GM19452 (cell line): Measurements from ENCODE around the gene ADAM22.

Experiments
- ATAC-seq: cut with Tn5 transposase; IDR thresholded peaks from one replicate; pipeline ENCODE4 v1.9.1; 2021; ENCODE audit not compliant: unreplicated experiment

ADAM22 gene

DNA sequence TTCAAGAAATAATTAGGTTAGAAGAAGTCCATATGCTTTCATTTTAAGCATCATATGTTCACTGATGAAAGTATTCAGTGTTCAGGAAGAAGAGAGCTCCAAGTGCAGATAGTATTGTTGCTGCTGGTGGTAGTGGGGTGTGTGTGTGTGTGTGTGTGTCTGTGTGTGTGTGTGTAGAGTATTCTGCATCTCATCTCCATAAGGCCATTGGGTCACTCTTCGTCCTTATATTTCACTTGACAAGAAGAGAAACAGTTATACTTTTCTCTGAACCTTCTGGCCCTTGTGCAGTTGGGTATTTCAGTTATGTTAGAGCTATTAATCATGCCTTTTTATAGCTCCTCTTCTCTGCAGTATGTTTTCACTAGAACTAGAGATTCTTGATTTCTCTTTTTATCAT, 26.2 kb downstream of the ADAM22 start:
- ATAC-seq: no peak

DNA sequence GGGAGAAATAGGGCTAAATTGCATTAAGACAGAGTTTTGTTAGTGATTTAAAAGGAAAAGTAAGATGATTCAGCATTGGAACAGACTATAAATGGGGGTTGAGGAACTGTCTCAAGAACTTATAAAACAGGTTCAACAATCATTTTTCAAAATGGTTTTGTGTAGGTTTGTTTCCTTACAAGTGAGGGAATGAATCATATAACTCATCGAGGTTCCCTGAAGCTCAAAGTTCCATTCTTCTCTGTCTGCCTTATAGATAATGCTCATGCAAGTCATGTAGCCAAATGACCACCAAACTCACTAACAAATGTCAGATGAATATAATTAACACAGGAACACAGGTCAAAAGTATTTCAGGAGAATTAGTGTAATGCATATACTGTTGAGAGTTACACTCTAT, 27.7 kb downstream of the ADAM22 start:
- ATAC-seq: no peak

DNA sequence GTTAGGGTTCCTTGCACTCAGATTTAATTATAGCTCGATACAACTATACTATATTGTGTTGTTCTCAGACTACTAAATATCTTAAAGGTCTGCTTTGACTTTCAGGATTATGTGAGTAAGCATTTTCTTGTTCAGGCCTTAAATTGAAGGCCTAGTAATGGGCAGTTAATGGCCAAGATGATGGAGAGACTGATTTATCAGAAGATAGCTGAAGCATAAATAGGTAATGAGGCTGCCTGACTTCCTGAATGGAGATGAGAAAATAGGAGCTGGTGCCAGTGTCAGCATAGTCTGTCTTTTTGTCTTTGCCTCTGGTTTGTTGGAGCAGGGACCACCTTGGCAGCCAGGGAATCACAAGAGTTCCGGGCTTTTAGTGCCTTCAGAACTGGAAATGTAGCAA, 32.2 kb downstream of the ADAM22 start:
- ATAC-seq: no peak

DNA sequence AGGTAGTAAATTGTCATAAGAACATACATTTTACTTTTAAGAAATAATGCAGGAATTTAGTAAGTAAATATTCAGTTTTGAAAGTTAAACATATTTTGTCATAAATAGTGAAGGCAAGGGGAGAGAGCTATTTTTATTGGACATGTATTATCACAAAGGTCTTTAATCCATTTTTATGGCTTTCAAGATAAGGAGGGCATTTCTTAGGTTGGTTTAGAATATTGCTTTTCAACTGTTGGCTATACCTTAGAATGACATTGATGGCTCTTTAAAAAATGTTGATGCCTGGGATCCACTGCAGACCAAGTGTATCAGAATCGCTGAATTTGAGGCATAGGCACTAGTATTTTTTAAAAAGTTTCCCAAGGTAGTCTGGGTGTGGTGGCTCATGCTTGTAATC, 34.0 kb downstream of the ADAM22 start:
- ATAC-seq: no peak

DNA sequence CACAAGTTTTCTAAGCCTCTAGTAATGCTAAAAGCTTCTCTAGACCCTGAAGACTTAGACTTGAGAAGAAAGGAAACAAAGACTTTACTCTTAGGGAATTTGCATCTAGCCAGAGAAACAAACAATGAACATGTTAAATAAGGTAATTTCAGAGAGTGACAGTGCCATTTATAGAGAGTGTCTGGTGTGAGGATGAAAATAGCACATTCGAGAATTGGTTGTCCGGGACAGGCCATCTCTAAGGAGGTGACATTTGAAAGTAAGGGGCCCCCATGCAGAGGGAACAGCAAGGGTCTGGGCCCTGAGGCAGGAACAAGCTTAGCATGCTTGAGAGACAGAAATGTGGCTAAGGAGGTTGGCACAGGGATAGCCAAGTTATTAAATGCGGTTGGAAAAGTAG, 48.1 kb downstream of the ADAM22 start:
- ATAC-seq: no peak

DNA sequence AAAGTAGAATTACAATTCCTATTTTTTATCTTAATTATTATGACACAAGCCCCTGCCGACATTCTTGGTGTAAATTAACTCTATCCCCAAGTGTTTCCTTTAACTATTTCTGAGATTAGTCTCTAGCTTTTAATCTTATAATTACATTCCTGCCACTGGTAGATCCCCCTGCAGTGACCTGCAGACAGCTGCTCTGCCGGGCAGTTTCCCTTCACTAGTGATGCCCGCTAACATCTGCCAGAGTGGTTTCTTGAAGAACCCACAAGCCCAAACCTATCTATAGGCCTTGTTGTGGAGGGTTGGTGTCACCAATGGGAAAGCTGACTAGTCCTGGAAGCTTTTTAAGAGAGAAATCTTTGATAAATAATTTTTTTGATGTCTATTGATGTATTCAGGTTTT, 50.0 kb downstream of the ADAM22 start:
- ATAC-seq: no peak

DNA sequence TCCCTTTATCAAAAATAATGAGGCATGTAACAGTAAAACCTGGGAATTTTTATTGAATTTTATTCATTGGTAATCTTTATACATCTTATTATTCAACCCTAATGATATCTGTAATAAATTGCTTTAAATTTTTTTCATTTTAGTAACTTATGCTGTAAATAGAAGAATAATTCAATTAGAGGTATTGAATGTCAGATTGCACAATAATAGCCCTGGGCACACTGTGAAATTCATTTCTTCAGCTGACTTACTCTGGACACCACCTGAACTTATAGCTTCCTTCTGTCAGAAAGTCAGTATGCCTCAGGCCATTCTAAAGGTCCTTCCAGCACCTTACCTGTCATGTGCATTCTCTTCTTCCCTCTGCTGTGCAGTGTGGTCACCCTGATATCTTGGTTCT, 59.2 kb downstream of the ADAM22 start:
- no peak for ATAC-seq

DNA sequence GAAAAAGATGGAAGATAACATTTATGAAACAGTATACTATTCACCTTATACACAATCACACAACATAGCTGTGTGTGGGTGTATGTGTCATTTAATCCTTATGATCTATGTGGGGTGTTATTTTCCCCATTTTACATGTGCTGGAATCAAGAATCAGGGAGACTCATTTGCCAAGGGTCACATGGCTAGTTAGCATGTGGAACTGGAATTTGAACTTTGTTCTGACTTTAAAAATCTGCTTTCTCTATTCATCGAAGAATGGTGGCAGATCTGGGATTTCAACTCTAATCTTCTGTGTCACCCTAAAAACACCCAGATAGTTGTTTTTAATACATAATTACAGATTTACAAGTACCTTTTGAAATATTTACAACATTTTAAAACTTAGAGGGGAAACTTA, 65.2 kb downstream of the ADAM22 start:
- no peak for ATAC-seq

DNA sequence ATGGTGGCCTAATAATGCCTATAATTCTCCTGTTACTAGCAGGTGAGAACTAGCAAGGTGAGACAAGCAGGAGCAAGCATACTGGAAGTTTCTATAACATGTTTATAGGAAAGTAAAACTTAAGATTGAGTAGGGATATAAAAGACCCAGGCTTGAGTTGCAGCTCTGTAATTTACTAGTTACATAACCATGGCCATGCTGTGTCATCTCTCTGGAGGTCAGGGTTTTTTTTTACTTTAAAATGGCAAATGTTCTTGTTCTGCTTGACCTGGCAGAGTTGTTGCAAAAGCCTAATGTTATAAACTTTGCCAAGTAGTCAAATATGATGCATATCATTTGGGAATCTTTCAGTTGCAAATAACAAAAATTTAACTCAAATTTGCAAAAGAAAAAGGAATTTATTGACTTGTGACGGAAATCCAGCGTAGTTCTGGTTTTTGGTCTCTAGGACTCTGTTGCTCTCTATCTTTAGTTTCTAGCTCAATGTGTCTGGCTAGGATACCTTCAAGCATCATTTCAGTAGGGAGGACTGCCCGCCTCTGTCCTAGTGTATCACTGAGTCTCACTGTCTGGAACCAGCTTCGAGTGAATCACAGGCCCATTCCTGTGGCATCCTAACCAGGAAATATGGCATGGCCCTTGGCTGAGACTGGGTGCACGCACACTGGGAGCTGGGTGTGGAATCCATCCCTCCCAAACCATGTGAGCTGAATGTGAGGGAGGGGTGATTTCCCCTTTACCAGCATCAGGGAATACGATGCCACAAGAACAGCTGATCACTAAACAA, 67.9 kb downstream of the ADAM22 start:
- ATAC-seq: no peak

DNA sequence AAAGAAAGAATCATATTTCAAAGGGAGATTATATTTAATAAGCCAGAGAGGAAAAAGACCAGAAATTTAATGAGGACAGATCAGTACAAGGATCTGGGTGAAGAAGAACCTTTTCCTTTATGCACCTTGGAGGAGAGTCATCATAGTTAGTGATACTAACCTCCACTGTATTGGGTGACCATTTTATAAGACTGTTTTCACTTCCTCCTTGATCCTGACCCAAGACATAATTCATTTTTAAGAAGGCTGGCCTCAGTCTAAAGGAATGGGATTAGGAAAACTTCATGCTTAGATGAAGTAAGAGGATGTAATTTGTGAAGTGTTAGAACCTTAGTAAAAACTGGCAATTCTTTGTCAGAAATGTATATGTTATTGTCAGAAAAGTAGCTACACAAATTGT, 68.6 kb downstream of the ADAM22 start:
- no peak for ATAC-seq

DNA sequence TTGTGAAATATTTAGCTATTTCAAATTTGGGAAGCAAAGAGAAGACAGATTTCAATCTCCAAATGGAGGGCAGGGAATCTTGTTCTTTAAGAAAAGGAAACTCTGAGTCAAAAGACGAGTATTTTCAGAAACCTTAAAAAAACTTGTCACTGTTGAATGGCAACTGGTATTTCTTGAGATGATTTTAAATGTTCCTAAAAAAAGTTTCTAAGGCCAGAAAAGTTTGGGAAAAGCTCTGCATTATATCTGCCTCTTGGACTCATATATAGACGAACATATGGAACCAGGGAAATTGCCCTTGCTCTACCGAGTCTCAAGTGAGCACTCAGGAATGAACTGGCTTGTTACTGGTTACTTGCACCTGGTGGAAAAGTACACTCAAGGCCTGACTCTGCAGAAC, 69.5 kb downstream of the ADAM22 start:
- no peak for ATAC-seq

DNA sequence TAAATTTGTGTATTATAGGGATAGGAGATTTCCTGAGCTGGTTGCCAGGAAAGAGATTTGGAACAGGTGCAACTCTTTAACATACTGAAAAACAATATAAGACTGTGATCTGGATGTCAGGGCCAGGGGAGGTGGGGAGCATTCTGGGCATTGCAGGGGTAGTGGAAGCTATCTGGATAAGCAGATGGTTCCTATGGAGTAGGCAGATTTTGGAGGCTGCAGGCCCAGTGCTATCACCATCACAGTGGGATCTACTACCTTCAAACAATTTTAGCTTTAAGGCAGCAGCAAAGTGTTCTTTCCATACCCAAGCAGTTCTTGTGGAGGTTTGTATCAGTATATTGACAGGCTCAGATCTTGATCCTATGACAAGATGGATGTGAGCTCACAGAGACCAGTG, 71.1 kb downstream of the ADAM22 start:
- no peak for ATAC-seq

DNA sequence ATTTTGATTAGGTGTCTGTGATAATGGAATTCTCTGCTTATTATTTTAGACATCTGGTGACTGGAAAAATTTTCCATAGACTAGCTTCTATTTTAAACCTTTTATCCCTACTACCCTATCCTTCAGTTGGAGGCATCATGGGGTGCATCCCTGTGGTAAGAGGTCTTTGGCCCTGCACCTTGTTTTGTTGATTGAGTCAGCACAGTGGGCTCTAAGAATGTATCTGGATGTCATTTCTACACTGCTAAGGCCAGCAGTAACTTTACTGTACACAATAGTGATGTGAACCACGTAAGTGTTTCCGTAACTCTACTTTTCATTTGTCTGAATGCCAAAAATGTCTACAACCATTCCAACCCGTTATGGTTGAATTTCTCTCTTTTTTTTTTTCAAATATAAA, 75.6 kb downstream of the ADAM22 start:
- no peak for ATAC-seq

DNA sequence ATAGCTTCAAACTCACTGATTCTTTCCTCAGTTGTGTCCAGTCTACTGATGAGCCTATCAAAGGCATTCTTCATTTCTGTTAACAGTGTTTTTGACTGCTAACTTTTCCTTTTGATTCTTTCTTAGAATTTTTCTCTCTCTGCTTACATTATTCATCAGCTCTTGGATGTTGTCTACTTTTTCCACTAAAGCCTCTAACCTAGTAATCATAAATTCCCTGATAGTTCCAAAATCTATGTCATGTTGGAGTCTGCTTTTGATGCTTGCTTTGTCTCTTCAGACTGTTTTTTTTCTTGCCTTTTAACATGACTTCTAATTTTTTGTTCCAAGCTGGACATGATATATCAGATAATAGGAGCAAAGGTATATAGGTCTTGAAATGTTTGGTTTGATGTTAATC, 78.0 kb downstream of the ADAM22 start:
- ATAC-seq: no peak

DNA sequence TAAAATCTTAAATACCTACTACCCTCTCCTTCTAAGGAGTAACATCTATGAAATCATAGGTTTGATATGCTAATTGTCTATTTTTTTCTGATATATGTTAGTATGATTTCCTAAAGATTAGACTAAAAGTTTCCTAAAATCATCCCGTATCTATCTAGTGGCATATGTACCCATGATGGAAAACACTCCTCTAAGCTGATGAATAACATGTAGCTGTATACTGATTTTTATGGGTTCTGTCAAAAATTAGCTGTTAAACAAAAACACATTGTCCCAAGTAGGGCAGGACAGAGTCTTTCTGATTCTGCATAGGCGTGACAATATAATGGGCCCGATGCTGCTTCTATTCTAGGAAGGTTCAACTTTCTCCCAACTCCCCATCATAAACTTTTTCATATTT, 79.9 kb downstream of the ADAM22 start:
- ATAC-seq: no peak

DNA sequence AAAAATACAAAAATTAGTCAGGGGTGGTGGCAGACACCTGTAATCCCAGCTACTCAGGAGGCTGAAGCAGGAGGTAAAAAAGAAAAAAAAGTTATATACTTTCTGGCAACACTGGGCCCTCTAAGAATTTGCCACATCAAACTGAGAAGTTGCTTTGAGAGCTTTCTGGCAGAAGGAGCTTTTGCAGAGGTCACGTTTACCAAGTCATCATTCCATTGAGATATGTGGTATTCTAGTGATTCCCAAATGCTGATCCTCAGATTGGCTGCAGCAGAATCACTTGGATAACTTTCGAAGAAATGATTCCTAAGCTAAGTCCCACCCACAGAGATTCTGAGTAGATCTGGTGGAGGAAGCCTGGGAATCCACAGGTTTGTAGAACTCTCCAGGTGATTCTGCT, 80.5 kb downstream of the ADAM22 start:
- no peak for ATAC-seq

DNA sequence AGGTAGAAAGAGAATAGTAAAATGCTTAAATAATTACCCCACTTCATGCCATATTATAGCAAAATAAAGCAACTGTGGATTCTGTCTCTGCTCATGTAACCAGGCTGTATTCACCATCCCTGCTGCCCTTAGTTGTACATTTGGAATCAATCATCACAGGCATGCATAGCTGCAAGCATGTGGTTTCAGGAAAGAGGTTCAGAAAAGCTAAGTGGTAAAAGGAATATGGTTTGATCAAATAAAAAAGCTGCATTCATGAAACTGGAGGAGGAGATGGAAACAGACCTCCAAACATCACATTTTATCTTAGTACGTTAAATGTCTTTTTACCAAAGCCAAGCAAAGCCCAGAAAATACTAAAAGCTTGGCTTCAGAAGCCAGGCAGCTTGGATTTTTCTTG, 81.3 kb downstream of the ADAM22 start:
- ATAC-seq: no peak

DNA sequence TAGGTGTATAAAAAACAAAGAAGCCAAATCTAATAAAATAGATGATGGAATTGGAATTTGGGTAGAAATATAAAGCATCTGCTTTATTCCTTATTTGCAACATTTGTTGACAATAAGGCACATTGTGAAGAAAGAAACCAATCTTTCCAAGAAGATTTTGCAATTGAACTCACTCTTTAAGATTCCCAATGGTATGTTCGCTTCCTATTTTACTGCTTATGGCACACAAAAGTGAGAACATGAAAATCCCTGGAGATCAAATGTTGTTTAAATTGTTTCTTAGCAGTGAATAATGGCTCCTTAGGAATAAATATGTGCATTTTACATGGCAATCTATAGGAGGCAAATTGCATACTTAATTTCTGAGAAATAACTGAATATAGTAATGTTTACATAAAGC, 84.5 kb downstream of the ADAM22 start:
- no peak for ATAC-seq

DNA sequence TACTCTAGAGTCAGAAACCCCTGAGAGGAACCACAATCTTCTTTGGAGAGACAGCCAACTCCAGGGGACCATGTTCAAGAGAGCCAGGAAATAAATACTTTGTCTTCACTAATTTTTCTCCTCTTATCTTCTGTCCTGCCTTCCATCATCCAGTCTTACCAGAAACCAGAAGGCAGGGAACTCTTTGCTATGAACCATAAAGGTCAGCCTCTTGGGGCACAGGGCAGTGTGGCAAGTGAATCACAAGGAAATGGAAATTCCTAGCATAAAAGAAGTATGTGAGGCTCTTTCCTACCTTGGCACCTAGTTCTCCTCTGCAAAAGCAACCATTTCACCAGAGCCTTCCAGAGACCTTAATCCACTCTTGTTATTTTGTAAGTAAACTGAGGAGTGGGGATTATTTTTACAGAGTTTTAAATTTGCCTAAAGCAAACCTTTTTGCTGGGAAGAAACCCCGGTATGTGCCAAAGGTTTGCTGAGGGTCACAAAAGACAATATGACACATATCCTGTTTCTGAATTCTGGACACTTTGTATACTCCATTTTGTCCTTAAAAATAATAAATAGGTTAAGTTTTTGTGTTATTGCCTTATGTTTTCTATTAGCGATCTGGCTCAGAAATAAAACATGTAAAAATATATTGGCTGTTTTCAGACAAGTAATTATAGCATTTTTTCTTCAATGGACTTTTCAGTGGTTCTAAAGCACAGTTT, 87.1 kb downstream of the ADAM22 start:
- no peak for ATAC-seq

DNA sequence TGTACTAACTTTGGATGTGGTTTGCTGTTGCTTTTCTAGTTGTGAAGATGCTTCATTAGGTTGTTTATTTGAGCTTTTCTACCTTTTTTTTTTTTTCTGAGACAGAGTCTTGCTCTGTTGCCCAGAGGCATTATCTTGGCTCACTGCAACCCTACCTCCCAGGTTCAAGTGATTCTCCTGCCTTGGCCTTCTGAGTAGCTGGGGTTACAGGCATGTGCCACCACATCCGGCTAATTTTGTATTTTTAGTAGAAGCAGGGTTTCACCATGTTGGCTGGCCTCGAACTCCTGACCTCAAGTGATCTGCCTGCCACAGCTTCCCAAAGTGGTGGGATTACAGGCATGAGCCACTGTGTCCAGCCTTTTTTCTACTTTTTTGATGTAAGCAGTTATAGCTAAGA, 93.7 kb downstream of the ADAM22 start:
- no peak for ATAC-seq

DNA sequence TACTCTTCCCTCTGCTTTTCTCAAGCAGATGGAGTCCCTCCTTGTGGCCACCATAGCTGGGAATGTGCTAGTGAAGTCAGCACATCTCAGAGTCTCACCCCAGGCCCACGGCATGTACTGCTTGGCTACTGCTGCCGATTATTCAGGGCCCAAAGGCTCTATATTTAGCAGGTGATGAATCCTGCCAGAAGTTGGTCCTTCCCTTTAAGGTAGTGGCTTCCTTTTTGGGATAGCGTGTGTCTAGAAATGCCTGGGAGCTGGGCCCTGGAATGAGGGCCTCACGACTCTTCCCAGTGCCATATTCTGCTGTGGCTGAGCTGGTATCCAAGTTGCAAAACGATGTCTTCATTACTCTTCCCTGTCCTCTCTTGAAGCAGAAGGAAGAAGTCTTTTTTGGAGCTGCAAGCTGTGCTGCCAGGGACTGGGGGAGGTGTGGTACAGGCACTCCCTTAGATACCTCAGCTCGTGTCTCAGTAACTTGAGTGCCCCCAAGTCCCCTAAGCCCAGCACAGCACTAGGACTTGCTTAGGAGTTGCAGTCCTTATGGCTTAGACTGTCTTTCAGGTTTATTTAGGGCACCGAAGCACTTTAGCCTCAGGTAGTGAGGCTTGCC, 100.1 kb downstream of the ADAM22 start:
- no peak for ATAC-seq

DNA sequence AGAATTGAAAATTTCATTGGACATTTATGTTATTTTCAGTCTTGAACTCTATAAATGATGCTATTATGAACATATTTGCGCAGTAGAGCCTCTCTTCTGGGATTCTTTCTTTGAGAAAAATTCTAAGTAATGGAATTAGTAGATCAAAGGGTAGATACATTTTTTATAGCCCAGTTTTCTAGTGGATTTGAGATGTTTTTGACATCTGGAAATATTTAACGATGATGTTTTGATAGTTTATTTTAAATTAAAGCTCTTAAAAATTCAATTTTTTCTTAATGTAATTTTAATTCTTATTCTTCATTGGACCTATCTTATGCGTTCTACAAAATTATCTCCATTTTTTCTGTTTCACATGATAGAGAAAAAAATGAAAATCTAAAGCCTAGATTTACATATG, 103.0 kb downstream of the ADAM22 start:
- no peak for ATAC-seq
